Endothelial cell of umbilical vein (primary cell): ENCODE data around the gene ZNF474. TPM values are rescaled to one million over a fixed set of nuclear protein-coding genes. Genes with fewer than 3 reads are reported as not detected.

Source experiments
- BruUV-seq: library from RNA; stranded (reverse); fragments of 400-500 nt; replicated peaks from 2 replicates; lab custom pipeline; 2021; lab: Mats Ljungman, UMichigan
- CTCF ChIA-PET: fragments of 300-600, 350-600 bp; sonication (Branson Sonifier 250); formaldehyde crosslinking; loops from one replicate; lab custom pipeline; 2021; ENCODE audit warnings: antibody characterized with exemption, inconsistent platforms; lab: Charles Lee
- POLR2A ChIA-PET: fragments of 300-600, 350-600 bp; sonication (Branson Sonifier 250); formaldehyde crosslinking; loops from one replicate; lab custom pipeline; 2021; ENCODE audit warnings: antibody characterized with exemption, inconsistent platforms; lab: Charles Lee
- DNase-seq: peaks from one replicate; pipeline ENCODE4 v3.0.0-alpha.2; 2011; ENCODE audit warnings: low read depth, low spot score
- FAIRE-seq: peaks from 2 replicates; lab custom pipeline; 2011; peaks lifted over from hg19 to GRCh38; lab: Jason Lieb, UNC
- H2AFZ ChIP-seq: 2 replicates; pipeline ENCODE4 v1.6.0; 2012; ENCODE audit warnings: low read depth, low read length, control low read depth, inconsistent platforms
- H3K27ac ChIP-seq: 2 replicates; pipeline ENCODE4 v1.5.1; 2011; ENCODE audit warnings: low read depth, mild to moderate bottlenecking, control low read depth, low read length, moderate library complexity; ENCODE audit not compliant: insufficient read depth
- H3K27me3 ChIP-seq, 2 experiments: 2 replicates each; pipeline versions ENCODE4 v1.6.0 to v1.6.1; 2011; ENCODE audit warnings: low read length in 2 of 2, mixed read lengths in 1 of 2; ENCODE audit not compliant: control insufficient read depth in 2 of 2, insufficient read depth in 2 of 2
- H3K36me3 ChIP-seq, 2 experiments: 2 replicates in 1 of 2; 3 replicates in 1 of 2; pipeline ENCODE4 v1.5.1; 2011; ENCODE audit warnings: low read length in 2 of 2, mild to moderate bottlenecking in 1 of 2, moderate library complexity in 1 of 2; ENCODE audit not compliant: control insufficient read depth in 2 of 2, insufficient read depth in 2 of 2; ENCODE audit errors: extremely low read depth in 1 of 2
- H3K4me1 ChIP-seq: 3 replicates; pipeline ENCODE4 v1.5.1; 2011; ENCODE audit warnings: mild to moderate bottlenecking, low read length; ENCODE audit not compliant: control insufficient read depth, insufficient read depth; ENCODE audit errors: extremely low read depth
- H3K4me2 ChIP-seq: 2 replicates; pipeline ENCODE4 v1.6.1; 2011; ENCODE audit warnings: low read length, control low read depth, mixed read lengths; ENCODE audit not compliant: insufficient read depth
- H3K4me3 ChIP-seq, 3 experiments: fragments of 200-600 bp in 1 of 3; sonication (generic), shearing (Covaris generic) in 1 of 3; replicated peaks in 1 of 3; 2 replicates each; pipeline ENCODE4 v1.5.1; 2011 to 2016; ENCODE audit warnings: control low read depth in 3 of 3, low read length in 3 of 3, mild to moderate bottlenecking in 2 of 3, inconsistent platforms in 1 of 3, low read depth in 1 of 3, moderate library complexity in 1 of 3; ENCODE audit not compliant: insufficient read depth in 1 of 3
- H3K79me2 ChIP-seq: 2 replicates; pipeline ENCODE4 v1.6.0; 2012; ENCODE audit warnings: low read length, inconsistent platforms; ENCODE audit not compliant: control insufficient read depth, insufficient read depth
- H3K9ac ChIP-seq: replicated peaks from 2 replicates; pipeline ENCODE3; 2011; ENCODE audit warnings: low read length, control low read depth; ENCODE audit not compliant: insufficient read depth; ENCODE audit errors: extremely low read depth
- H3K9me1 ChIP-seq: replicated peaks from 3 replicates; pipeline ENCODE4 v1.6.0; 2011; ENCODE audit warnings: mild to moderate bottlenecking, low read length; ENCODE audit not compliant: control insufficient read depth, insufficient read depth; ENCODE audit errors: extremely low read depth
- H3K9me3 ChIP-seq: replicated peaks from 2 replicates; pipeline ENCODE4 v1.5.1; 2012; ENCODE audit warnings: low read length, inconsistent platforms; ENCODE audit not compliant: control insufficient read depth, insufficient read depth
- H4K20me1 ChIP-seq: replicated peaks from 2 replicates; pipeline ENCODE3; 2011; ENCODE audit warnings: mild to moderate bottlenecking, low read length; ENCODE audit not compliant: control insufficient read depth, insufficient read depth; ENCODE audit errors: extremely low read depth
- CTCF ChIP-seq, 2 donors: IDR thresholded peaks; 1 replicate in 1 of 2; 2 replicates in 1 of 2; pipeline ENCODE4 v1.5.1; 2011; ENCODE audit warnings: low read length in 2 of 2, mild to moderate bottlenecking in 2 of 2, moderate library complexity in 2 of 2, control low read depth in 1 of 2, inconsistent platforms in 1 of 2, low read depth in 1 of 2; ENCODE audit not compliant: insufficient read depth in 1 of 2; ENCODE audit errors: extremely low read depth in 1 of 2
- EZH2 ChIP-seq: IDR thresholded peaks from 2 replicates; pipeline ENCODE4 v1.6.1; 2012; ENCODE audit warnings: borderline replicate concordance, low read depth, mild to moderate bottlenecking, moderate library complexity, low read length, inconsistent platforms; ENCODE audit not compliant: severe bottlenecking
- FOS ChIP-seq: IDR thresholded peaks from 2 replicates; pipeline ENCODE4 v1.6.1; 2011; ENCODE audit warnings: mild to moderate bottlenecking, low read length, moderate library complexity, borderline replicate concordance; ENCODE audit not compliant: insufficient read depth
- JUN ChIP-seq: IDR thresholded peaks from 2 replicates; pipeline ENCODE4 v1.6.1; 2011; ENCODE audit warnings: borderline replicate concordance, low read depth; ENCODE audit not compliant: insufficient read length, insufficient read depth
- POLR2A ChIP-seq: IDR thresholded peaks from 2 replicates; pipeline ENCODE4 v1.6.1; 2012; ENCODE audit warnings: low read depth, mild to moderate bottlenecking, control low read depth, low read length
- POLR2AphosphoS5 ChIP-seq: IDR thresholded peaks from 2 replicates; pipeline ENCODE4 v1.6.1; 2012; ENCODE audit warnings: low read depth, mild to moderate bottlenecking, control low read depth, low read length, moderate library complexity; ENCODE audit not compliant: insufficient read depth
- dilution Hi-C: fragments of 300-500 bp; cut with MboI; formaldehyde crosslinking; loops from one replicate; pipeline ENCODE4 v1.15.0; 2019; ENCODE audit warnings: low sequenced_read_pairs; ENCODE audit not compliant: extremely low pct_ligation_motif_present
- intact Hi-C: fragments of 100-400 bp; cut with micrococcal nuclease; formaldehyde crosslinking; loops from one replicate; pipeline ENCODE4 v1.10.0; 2022
- polyA plus RNA-seq, 4 experiments: library from polyadenylated mRNA; depleted of rRNA in 3 of 4; stranded (reverse) in 3 of 4; unstranded in 1 of 4; fragments of >200 nt; gene quantifications; 2 replicates each; pipeline versions ENCODE4 v1.2.1 to v1.2.3, GENCODE V29; 2011 to 2012; ENCODE audit warnings: missing spikeins in 1 of 4
- total RNA-seq: library from RNA; stranded (reverse); gene quantifications from 2 replicates; pipeline ENCODE4 v1.2.3, GENCODE V29; 2021

Gene ZNF474
- total and polyA plus RNA-seq, 2 donors (not counting 3 experiments of a cell fraction or from before 2014, with no cell fraction given) = 0.03 TPM; not detected in 1

GRCh38 chr5:122124766-122125165 is 4.6 kb upstream of the ZNF474 start:
- dilution Hi-C loops = no loop called here
- no peaks in the 10 kb centered on the region for H4K20me1 ChIP-seq

More at GRCh38 chr5:122124766-122125165, 4.6 kb upstream of the ZNF474 start:
- TF ChIP-seq JUN (no peak), POLR2A (no peak), POLR2AphosphoS5 (no peak), CTCF (IDR thresholded peaks at IDR 0.05; ENCODE audit: extremely low read depth in 1 of 2, insufficient read depth in 1 of 2, low read depth in 1 of 2, low read length in 2 of 2) (no peak), EZH2 (no peak), FOS (no peak)
- no peaks in the 10 kb centered on the region for H3K27me3 ChIP-seq
- intact Hi-C loops = no loop called here
- no peaks in the 10 kb centered on the region for H3K4me1 ChIP-seq
- H3K27ac ChIP-seq = no peak overlapping the region
- no peak for DNase-seq
- H3K36me3 ChIP-seq = no peaks in the 10 kb centered on the region
- H2AFZ ChIP-seq = no peak overlapping the region
- CTCF ChIA-PET = interaction anchor here (1.1 kb wide), 1 partner anchor 32 kb away, joined by 4 read pairs; no protein-coding TSS in a partner anchor
- BruUV-seq = no TSS peak
- no peak overlapping the region for H3K4me3 ChIP-seq
- H3K9ac ChIP-seq = no peak overlapping the region
- H3K9me1 ChIP-seq = no peaks in the 10 kb centered on the region
- no peak overlapping the region for H3K4me2 ChIP-seq
- POLR2A ChIA-PET = no interaction called here
- H3K79me2 ChIP-seq = no peaks in the 10 kb centered on the region
- no peaks in the 10 kb centered on the region for H3K9me3 ChIP-seq
- FAIRE-seq = no peak
